Neuronal stem cell (in vitro differentiated cells): ENCODE data around the gene S1PR1.

Experiments
- DNase-seq: peaks from one replicate; pipeline ENCODE4 v3.0.0-alpha.2; 2013; ENCODE audit warnings: low spot score
- H2AFZ ChIP-seq: one replicate; pipeline ENCODE4 v1.6.1; 2013; ENCODE audit warnings: mild to moderate bottlenecking, low read length, inconsistent platforms
- H2AK5ac ChIP-seq: 2 replicates; pipeline ENCODE4 v1.6.1; 2013; ENCODE audit warnings: low read depth, mild to moderate bottlenecking, inconsistent platforms, low read length, moderate library complexity, mixed read lengths
- H2BK120ac ChIP-seq: 2 replicates; pipeline ENCODE4 v1.6.1; 2013; ENCODE audit warnings: low read depth, mild to moderate bottlenecking, inconsistent platforms, low read length, moderate library complexity, mixed read lengths
- H2BK12ac ChIP-seq: one replicate; pipeline ENCODE4 v1.6.1; 2013; ENCODE audit warnings: low read length, inconsistent platforms
- H2BK15ac ChIP-seq: 2 replicates; pipeline ENCODE4 v1.6.1; 2013; ENCODE audit warnings: mild to moderate bottlenecking, low read length, inconsistent platforms, mixed read lengths
- H2BK5ac ChIP-seq: one replicate; pipeline ENCODE4 v1.6.1; 2013; ENCODE audit warnings: inconsistent platforms, mild to moderate bottlenecking, low read length, moderate library complexity
- H3K14ac ChIP-seq: one replicate; pipeline ENCODE4 v1.6.1; 2013; ENCODE audit warnings: low read length, inconsistent platforms
- H3K18ac ChIP-seq: 2 replicates; pipeline ENCODE4 v1.6.1; 2013; ENCODE audit warnings: low read length, inconsistent platforms
- H3K23ac ChIP-seq: 2 replicates; pipeline ENCODE4 v1.6.1; 2013; ENCODE audit warnings: low read depth, mild to moderate bottlenecking, mixed read lengths, low read length, inconsistent platforms; ENCODE audit not compliant: poor library complexity
- H3K27ac ChIP-seq: replicated peaks from 3 replicates; pipeline ENCODE4 v1.5.1; 2013; ENCODE audit warnings: low read length, inconsistent platforms
- H3K27me3 ChIP-seq, 3 experiments: 2 replicates each; pipeline ENCODE4 v1.6.1; 2013; ENCODE audit warnings: low read length in 3 of 3, mild to moderate bottlenecking in 2 of 3, inconsistent platforms in 1 of 3, low read depth in 1 of 3, mixed read lengths in 1 of 3, moderate library complexity in 1 of 3; ENCODE audit not compliant: control insufficient read depth in 3 of 3, insufficient read depth in 3 of 3
- H3K36me3 ChIP-seq, 2 donors: replicated peaks in 1 of 2; 2 replicates each; pipeline ENCODE4 v1.6.1; 2013; ENCODE audit warnings: low read length in 2 of 2; ENCODE audit not compliant: control insufficient read depth in 2 of 2, insufficient read depth in 2 of 2
- H3K4ac ChIP-seq: 2 replicates; pipeline ENCODE4 v1.6.1; 2013; ENCODE audit warnings: inconsistent platforms, mild to moderate bottlenecking, low read length, moderate library complexity
- H3K4me1 ChIP-seq, 2 donors: 1 replicate in 1 of 2; 2 replicates in 1 of 2; pipeline ENCODE4 v1.6.1; 2013; ENCODE audit warnings: low read length in 2 of 2, low read depth in 1 of 2; ENCODE audit not compliant: control insufficient read depth in 2 of 2, insufficient read depth in 1 of 2
- H3K4me2 ChIP-seq: one replicate; pipeline ENCODE4 v1.6.1; 2013; ENCODE audit warnings: mild to moderate bottlenecking, low read length, inconsistent platforms; ENCODE audit not compliant: insufficient read depth, poor library complexity, severe bottlenecking
- H3K4me3 ChIP-seq, 2 donors: 2 replicates each; pipeline ENCODE4 v1.5.1; 2013; ENCODE audit warnings: low read length in 2 of 2, mild to moderate bottlenecking in 2 of 2, inconsistent platforms in 1 of 2, moderate library complexity in 1 of 2
- H3K79me1 ChIP-seq: one replicate; pipeline ENCODE4 v1.6.1; 2013; ENCODE audit warnings: low read depth, mild to moderate bottlenecking, inconsistent platforms, low read length, moderate library complexity
- H3K9ac ChIP-seq: one replicate; pipeline ENCODE4 v1.6.1; 2013; ENCODE audit warnings: mild to moderate bottlenecking, low read depth, low read length, inconsistent platforms; ENCODE audit not compliant: poor library complexity
- H3K9me3 ChIP-seq, 2 donors: replicated peaks in 1 of 2; 2 replicates each; pipeline versions ENCODE3 to v1.6.1; 2013; ENCODE audit warnings: low read length in 2 of 2, mild to moderate bottlenecking in 2 of 2, inconsistent platforms in 1 of 2, low read depth in 1 of 2, mixed read lengths in 1 of 2, moderate library complexity in 1 of 2; ENCODE audit not compliant: control insufficient read depth in 2 of 2, insufficient read depth in 1 of 2
- H4K8ac ChIP-seq: one replicate; pipeline ENCODE4 v1.6.1; 2013; ENCODE audit warnings: low read depth, mild to moderate bottlenecking, inconsistent platforms, low read length, moderate library complexity
- H4K91ac ChIP-seq: one replicate; pipeline ENCODE4 v1.6.1; 2013; ENCODE audit warnings: low read length, low read depth, mild to moderate bottlenecking, inconsistent platforms; ENCODE audit not compliant: poor library complexity
- WGBS, 2 donors: extraction: QIAGEN DNeasy Blood & Tissue Kit; methylation state at CpG; one replicate each; pipeline ENCODE4 v1.1.7; 2013; ENCODE audit warnings: missing lambda C conversion rate in 2 of 2, mixed read lengths in 1 of 2; ENCODE audit not compliant: insufficient read length in 2 of 2, insufficient replicate concordance in 1 of 2; ENCODE audit errors: extremely low coverage in 2 of 2; 5-methylcytosine and 5-hydroxymethylcytosine counted together

S1PR1 gene

GRCh38 chr1:101275672-101276071, 38.9 kb downstream of the S1PR1 start:
- no peak overlapping the region for H4K91ac ChIP-seq
- DNase-seq: no peak
- no peak overlapping the region for H3K14ac ChIP-seq
- H3K79me1 ChIP-seq: no peaks in the 10 kb centered on the region
- H3K18ac ChIP-seq: no peak overlapping the region
- no peak overlapping the region for H3K9ac ChIP-seq
- no peaks in the 10 kb centered on the region for H3K27me3 ChIP-seq
- H3K4ac ChIP-seq: no peak overlapping the region
- no peaks in the 10 kb centered on the region for H3K36me3 ChIP-seq
- H3K4me1 ChIP-seq: no peaks in the 10 kb centered on the region
- no CpG with 5 or more reads among the region's 5 CpGs for WGBS, 2 donors
- H2AFZ ChIP-seq: no peak overlapping the region
- H3K27ac ChIP-seq: no peak overlapping the region
- no peak overlapping the region for H2AK5ac ChIP-seq
- H2BK120ac ChIP-seq: no peak overlapping the region
- H3K4me2 ChIP-seq: no peak overlapping the region
- H3K23ac ChIP-seq: no peak overlapping the region
- H3K4me3 ChIP-seq: no peak overlapping the region
- no peak overlapping the region for H2BK5ac ChIP-seq
- no peak overlapping the region for H2BK15ac ChIP-seq
- H2BK12ac ChIP-seq: no peak overlapping the region
- peaks cover 0 to 4% of the 10 kb centered on the region in 2 donors for H3K9me3 ChIP-seq
- H4K8ac ChIP-seq: no peak overlapping the region

DNA sequence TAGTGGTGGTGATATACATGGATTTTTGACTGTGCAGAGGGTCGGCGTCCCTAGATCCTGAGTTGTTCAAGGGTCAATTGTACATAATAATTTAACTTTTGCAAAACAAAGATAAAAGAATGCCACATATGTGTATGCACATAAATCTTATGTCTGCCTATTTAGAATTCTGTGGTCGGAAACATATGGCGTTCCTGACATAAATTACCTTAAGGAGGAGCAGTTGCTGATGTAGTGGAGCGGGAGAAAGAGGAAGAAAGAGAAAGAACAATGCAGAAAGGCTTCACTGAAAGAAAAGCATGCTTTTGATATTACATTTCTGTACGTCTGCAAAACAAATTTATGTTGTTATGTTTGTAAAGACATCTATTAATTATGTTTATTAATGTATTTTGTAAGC, 40.0 kb downstream of the S1PR1 start:
- no peak overlapping the region for H2BK15ac ChIP-seq
- H3K79me1 ChIP-seq: no peaks in the 10 kb centered on the region
- H2AFZ ChIP-seq: no peak overlapping the region
- no peaks in the 10 kb centered on the region for H3K36me3 ChIP-seq
- H3K27ac ChIP-seq: no peak overlapping the region
- no peak overlapping the region for H2BK120ac ChIP-seq
- no peak overlapping the region for H3K23ac ChIP-seq
- no peaks in the 10 kb centered on the region for H3K4me1 ChIP-seq
- no peak overlapping the region for H3K4me3 ChIP-seq
- no peak overlapping the region for H3K14ac ChIP-seq
- H3K27me3 ChIP-seq: no peaks in the 10 kb centered on the region
- no peak overlapping the region for H3K4me2 ChIP-seq
- no peak overlapping the region for H3K4ac ChIP-seq
- H3K9ac ChIP-seq: no peak overlapping the region
- H2BK5ac ChIP-seq: no peak overlapping the region
- DNase-seq: no peak
- WGBS, 2 donors: no CpG with 5 or more reads among the region's 6 CpGs
- no peak overlapping the region for H3K18ac ChIP-seq
- H2AK5ac ChIP-seq: no peak overlapping the region
- H4K8ac ChIP-seq: no peak overlapping the region
- H2BK12ac ChIP-seq: no peak overlapping the region
- H3K9me3 ChIP-seq: no peaks in the 10 kb centered on the region
- no peak overlapping the region for H4K91ac ChIP-seq

- Histone ChIP-seq H3K9ac (no peak overlapping the region), H3K4ac (no peak overlapping the region), H4K91ac (no peak overlapping the region), H2AK5ac (no peak overlapping the region), H3K18ac (no peak overlapping the region), H3K14ac (no peak overlapping the region), H3K27me3 (no peaks in the 10 kb centered on the region), H3K9me3 (no peaks in the 10 kb centered on the region), H2BK15ac (no peak overlapping the region), H3K4me2 (no peak overlapping the region), H3K27ac (no peak overlapping the region), H4K8ac (no peak overlapping the region), H3K36me3 (no peaks in the 10 kb centered on the region), H3K23ac (no peak overlapping the region), H2BK12ac (no peak overlapping the region), H3K4me1 (peaks cover 0 to under 1% of the 10 kb centered on the region in 2 donors), H2BK120ac (no peak overlapping the region), H3K4me3 (no peak overlapping the region), H3K79me1 (no peaks in the 10 kb centered on the region), H2BK5ac (no peak overlapping the region), H2AFZ (no peak overlapping the region)
- no CpG with 5 or more reads among the region's 4 CpGs for WGBS, 2 donors
- DNase-seq: no peak
Observed at GRCh38 chr1:101278238-101278637, 41.4 kb downstream of the S1PR1 start.

DNA sequence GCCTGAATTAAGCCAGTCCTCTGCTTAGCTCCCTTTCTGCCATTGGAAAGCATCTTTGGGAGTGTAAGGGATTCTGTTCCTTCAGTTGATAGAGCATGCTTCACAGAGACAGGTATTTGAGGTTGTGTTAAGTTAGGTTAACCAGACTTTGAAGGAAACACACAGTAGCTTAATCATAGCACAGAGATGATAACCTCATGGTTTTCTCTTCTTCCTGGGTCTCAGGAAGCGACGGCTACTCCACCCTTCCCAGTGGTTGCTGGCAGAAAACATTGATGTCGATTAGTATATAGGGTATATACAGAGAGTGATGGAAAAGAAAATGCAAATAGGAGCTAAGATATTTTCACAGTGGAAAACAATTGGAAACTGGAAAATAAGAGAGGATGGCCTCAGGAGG, 42.0 kb downstream of the S1PR1 start:
- Histone ChIP-seq H2BK120ac (no peak overlapping the region), H4K91ac (no peak overlapping the region), H4K8ac (no peak overlapping the region), H2AFZ (no peak overlapping the region), H3K18ac (no peak overlapping the region), H3K23ac (no peak overlapping the region), H3K79me1 (no peaks in the 10 kb centered on the region), H3K9ac (no peak overlapping the region), H3K14ac (no peak overlapping the region), H3K9me3 (no peaks in the 10 kb centered on the region), H3K4ac (no peak overlapping the region), H3K27ac (no peak overlapping the region), H2BK5ac (no peak overlapping the region), H2AK5ac (no peak overlapping the region), H3K4me1 (peaks cover 0 to 4% of the 10 kb centered on the region in 2 donors), H2BK12ac (no peak overlapping the region), H2BK15ac (no peak overlapping the region), H3K4me3 (no peak overlapping the region), H3K4me2 (no peak overlapping the region), H3K27me3 (no peaks in the 10 kb centered on the region), H3K36me3 (no peaks in the 10 kb centered on the region)
- DNase-seq: no peak
- no CpG with 5 or more reads among the region's 3 CpGs for WGBS, 2 donors
